ENCODE results near the gene SMARCAL1.

Gene SMARCAL1

GRCh38 chr2:216428618-216429350 is 16.5 kb downstream of the SMARCAL1 start:
- DNase-seq: no peak

DNA sequence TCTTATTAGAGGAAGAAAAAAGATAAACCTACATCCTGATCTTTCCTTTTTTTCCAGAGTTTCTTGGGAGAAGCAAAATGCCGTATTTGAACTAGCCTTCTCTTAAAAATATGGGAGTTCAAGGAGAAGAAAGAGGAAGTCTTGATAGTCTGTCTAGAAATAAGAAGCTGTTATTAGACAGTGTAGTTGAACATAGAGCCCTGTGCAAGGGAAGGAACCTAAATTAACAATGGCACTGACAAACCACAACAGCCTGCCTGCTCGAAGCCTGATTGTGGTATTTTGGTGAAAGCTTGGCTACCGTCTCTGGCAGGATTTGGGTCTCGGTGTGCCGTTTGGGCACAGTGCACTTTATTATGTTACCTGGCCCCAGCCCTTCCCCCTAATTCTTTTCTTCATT is 17.1 kb downstream of the SMARCAL1 start:
- no peak for DNase-seq

- DNase-seq: no peak
Observed at GRCh38 chr2:216430811-216431530, 18.7 kb downstream of the SMARCAL1 start.

DNA sequence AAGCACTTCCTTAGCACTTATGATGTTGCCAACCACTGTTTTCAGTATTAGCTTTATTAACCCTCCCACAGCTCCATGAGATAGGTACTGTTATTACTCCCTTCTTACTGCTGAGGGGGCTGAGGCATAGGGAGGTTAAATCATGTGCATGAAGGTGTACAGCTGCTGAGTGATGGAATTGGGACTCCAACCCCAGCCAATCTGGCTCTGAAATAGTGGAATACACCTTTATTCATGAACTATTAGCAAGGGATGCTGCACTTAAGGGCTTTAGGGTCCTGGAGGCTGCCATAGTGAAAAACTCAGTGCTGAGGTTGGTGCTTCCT is 19.2 kb downstream of the SMARCAL1 start:
- no peak for DNase-seq

- DNase-seq: no peak
Observed at GRCh38 chr2:216436383-216436782, 24.1 kb downstream of the SMARCAL1 start.

DNA sequence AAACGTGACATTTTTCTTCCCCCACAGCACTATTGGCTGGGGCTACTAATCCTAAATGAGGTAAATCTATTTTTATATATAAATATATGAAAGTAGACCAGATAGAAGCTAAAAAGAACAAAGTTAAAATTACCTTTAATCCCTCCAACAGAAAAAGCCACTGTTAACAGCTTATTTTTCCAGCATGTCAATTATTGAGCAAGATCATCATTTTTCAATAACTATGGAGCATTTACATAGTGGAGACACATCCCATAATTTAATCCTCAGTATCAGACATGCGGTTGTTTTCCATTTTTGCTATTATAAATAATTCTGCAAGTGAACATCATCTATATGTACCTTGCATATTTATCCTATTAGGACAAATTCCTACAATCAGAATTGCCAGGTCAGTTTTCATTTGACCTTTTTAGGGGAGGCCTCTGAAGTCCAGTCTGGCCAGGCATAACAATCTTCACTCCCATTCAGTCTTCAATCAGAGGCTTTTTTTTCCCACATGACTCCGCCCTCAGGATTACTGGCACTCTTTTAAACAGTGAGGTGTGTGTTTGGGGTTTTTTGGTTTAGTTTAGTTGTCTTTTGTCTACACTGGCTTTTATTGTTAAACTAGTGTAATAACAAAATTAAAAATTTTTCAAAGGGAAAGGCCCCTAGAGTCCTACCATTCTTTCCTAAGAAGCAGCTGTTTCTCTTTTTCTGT is 29.2 kb downstream of the SMARCAL1 start:
- no peak for DNase-seq

GRCh38 chr2:216445501-216445900 is 33.2 kb downstream of the SMARCAL1 start:
- no peak for DNase-seq

- DNase-seq: no peak
Observed at GRCh38 chr2:216446343-216446742, 34.1 kb downstream of the SMARCAL1 start.

DNA sequence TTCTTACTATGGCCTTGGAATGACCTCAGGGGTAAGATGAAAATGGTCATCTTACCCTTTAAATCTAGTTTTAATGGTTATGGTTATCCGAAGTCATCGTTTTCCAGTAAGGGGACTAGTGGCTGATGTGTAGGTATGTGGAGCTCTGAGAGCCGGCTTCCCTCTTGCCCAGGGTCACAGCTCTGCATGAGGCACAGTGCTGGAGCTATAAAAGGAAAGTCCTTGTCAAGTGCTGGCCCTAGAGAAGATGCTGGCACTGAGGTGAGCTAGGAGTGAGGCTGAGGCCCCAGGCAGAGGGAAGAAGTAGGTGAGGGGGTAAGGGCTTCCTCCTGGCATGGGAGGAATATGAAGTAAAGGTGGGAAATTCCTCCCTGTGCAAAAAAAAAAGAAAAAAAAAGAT is 35.0 kb downstream of the SMARCAL1 start:
- DNase-seq: no peak

DNA sequence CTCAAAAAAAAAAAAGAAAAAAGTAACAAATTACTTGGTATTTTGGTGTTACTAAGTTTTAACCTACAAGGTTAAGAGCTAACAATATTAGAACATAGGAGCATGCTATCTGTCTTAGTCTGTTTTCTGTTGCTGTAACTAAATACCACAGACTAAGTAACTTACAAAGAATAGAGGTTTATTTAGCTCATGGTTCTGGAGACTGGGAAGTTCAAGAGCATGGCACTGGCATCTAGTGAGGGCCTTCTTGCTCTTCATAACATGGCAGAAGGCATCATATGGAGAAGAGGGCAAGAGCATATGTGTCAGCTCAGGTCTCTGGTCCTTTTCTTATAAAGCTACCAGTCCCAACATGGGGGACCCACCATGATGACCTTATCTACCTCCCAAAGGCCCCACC is 36.5 kb downstream of the SMARCAL1 start:
- no peak for DNase-seq

- no peak for DNase-seq
Observed at GRCh38 chr2:216450346-216450745, 38.1 kb downstream of the SMARCAL1 start.

- no peak for DNase-seq
Observed at GRCh38 chr2:216450784-216451183, 38.5 kb downstream of the SMARCAL1 start.

- DNase-seq: no peak
Observed at GRCh38 chr2:216453955-216454614, 41.8 kb downstream of the SMARCAL1 start.

- DNase-seq: no peak
Observed at GRCh38 chr2:216463148-216463547, 50.9 kb downstream of the SMARCAL1 start.

- DNase-seq: no peak
Observed at GRCh38 chr2:216464104-216464720, 51.9 kb downstream of the SMARCAL1 start.

DNA sequence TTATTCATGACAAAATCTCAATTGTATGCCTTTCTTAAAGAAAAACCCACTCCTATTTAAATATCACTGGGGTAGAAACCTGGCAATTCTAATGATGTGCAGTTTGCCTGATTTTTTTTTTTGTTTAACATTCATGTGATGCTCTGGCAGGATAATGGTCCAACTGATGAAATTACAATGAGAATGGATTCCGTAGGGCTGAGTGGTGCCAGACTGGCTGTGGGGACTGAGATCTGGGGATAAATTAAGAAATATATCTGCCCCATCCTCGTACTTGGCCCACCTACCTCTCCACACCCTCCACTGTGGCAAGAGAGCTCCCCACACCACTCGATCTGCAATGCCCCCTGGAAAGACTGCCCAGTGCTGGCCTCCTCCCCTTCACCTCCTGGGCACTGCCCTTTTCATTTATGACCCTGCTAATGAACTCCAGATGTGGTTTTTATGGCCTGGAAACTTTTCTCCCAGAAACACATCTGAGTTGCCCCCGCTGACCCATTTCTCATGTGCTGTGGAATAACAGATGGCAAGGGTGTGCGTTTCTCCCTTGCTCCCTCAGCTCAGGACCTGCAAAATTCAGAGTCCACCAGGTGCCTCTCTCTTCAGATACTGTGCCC is 53.4 kb downstream of the SMARCAL1 start:
- no peak for DNase-seq

DNA sequence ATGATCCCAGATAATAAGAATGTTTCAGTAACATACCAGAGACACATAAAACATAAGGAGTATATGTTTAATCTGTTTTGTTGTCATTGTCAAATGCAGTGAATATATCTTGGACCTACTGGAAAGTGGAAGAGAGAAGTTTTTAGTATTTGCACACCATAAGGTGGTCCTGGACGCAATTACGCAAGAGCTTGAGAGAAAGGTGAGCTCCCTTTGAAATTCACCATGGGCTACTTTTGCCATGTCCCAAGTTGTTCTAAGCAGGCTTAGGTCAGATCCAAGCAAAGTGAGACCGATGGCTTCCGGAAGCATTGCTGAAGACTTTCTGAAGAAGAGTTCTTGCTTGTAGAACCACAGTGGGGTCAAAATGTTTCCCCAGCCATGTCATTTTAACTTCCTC is 55.6 kb downstream of the SMARCAL1 start:
- DNase-seq: no peak

GRCh38 chr2:216469661-216470060 is 57.4 kb downstream of the SMARCAL1 start:
- DNase-seq: no peak

DNA sequence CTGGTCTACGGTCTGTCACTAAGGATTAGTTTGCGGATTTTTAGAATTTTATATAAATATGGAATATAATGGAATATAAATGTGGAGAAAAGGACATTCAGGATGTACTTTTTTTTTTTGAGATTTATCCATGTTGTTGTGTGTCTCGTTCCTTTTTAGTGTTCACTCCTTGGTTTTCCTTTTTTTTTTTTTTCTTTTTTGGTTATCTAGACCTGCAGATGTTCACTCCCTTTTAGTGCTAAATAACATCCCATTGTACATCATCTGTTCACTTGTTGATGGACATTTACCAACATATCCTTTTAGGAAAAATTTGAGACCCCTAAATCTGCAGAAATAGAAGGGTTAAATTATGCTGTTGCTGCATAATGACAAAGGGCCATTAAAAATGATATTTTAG is 60.9 kb downstream of the SMARCAL1 start:
- DNase-seq: no peak

GRCh38 chr2:216474925-216475670 is 62.8 kb downstream of the SMARCAL1 start:
- peak in 1 of 2 donors; percentile 21 for DNase-seq

DNA sequence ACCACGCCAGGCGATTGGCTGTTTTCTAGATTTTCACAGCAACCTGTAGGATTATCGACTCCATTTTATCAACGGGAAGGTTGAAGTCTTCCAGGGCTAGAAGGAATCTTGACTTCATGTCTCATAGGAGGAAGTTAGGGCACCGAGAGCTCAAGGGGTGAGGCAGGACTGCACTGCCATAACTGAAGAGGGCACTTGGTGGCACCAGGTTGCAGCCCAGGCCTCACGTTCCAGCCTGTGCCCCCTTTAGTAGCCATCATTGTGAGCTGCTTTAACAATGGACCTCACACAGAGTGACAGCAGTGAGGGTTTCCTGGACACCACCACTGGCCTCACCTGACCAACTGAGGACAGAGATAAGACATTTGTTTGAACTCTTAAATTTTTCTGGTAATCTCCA is 63.5 kb downstream of the SMARCAL1 start:
- DNase-seq: no peak
